Measurements from ENCODE around the gene UFM1.
"Not testable (repeated sequence)": the region's sequence is repeated elsewhere in the genome, so short reads cannot be mapped to it uniquely, and the experiment has no call there.

UFM1 gene

DNA sequence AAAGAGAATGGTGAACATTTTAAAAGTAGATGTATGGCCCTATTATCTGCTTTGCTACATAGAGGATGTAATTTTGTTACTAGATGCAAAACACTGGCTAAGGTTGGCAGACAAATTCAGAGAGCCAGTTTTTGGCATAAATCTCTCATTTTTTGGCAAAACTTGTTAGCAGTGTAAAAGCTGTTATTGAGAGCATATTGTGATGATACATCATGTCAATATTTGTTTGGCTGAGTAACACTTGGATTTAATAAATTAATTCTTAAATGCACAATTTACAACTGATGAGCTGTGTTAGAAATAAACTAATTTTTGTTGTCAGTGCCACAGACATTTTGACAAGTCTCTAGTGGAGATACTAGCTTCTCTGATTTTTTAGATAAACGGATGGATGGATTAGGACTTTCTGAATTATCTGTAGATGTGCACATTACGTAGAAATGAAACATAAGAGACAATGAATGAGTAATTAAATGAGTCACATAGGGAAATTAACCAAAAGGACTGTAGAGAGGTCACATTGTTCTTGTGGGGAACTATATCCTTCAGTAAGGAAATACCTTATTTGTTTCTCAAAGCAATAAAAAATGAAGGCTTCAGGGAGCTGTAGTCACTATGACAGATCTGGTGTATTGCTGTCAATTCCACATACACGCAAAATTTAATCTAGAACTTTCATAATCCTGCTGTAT is 17.4 kb downstream of the UFM1 start:
- DNase-seq = no peak

DNA sequence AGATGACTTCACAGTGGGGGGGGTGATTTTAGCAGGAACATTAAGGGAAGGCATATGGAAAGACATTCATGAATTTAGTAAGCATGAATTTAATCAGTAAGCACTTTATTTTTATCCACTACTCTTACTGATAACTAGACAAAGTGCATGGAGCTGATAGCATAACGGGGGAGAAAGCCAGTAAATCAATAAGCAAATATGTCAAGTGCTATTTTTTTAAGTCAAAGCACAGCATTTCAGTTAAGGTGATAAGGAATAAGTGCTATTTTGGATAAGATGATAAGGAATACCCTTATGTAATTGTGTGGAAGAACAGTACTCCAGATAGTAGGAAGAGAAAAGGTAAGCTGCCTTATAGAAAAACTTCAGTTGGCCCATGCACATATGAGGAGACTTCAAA is 19.4 kb downstream of the UFM1 start:
- DNase-seq = no peak

DNA sequence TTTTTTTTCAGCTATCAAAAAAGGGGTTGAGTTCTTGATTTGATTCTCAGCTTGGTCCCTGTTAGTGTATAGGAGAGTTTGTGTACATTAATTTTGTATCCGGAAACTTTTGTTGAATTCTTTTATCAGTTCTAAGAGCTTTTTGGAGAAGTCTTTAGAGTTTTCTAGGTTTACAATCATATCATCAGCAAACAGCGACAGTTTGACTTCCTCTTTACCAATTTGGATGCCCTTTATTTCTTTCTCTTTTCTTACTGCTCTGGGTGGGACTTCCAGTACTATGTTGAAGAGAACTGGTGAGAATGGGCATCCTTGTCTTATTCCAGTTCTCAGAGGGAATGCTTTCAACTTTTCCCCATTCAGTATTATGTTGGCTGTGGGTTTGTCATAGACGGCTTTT is 20.4 kb downstream of the UFM1 start:
- not testable (repeated sequence) for DNase-seq

DNA sequence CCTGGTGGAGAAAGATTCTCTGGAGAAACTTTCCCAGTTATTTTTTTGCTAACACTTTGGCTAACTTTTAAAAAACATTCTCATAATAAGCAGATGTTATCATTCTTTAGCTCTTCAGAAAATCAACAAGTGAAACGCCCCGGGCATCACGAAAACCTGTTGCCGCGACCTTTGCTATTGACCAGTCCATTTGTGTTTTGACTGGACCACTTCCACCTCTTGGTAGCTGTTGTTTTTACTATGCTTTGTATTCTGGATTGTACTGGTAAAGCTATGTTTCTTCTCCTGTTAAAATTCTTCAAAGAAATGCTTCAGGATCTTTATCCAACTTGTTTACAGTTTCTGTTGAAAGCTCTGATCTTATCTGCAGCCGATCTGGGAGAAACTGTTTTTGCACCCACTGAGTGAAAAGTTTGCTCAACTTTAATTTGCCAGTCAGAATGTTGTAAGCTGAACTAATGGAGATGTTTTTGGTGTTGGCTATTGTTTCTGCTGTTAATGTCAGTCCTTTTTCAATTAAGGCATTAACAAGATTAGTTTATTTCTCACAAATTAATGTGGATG is 23.3 kb downstream of the UFM1 start:
- DNase-seq = no peak

DNA sequence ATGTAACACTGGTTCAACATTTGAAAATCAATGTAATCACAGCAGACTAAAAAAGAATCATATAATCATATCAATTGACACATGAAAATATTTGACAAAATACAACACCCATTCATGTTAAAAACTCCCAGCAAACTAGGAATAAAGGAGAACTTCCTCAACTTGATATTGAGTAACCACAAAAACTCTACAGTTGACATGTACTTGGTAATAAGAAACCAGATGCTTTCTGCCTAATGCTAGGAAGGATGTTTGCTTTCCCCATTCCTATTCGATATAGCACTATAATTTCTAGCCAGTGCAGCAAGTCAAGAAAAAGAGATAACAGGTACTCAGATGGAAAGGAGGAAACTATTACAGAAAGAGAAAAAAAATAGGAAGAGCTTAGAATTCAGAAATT is 26.9 kb downstream of the UFM1 start:
- DNase-seq = no peak

DNA sequence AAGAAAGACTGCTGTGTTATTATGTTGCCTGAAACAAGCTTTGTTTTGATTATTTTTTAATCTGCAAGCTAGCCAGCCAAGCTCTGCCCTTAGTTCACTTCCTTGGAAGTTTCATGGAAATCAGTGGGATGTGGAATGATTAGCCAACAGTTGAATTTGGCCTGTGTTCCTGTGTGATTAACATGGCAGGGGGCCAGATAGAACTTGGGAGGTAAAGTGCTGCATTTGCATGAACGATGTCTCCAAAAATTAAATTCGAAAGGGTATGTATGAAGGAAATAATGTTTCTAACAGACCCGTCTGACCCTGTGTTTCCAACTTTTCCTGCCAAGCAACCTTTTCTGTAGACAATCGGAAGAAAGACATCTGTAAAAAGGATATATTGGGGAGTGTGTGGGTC is 32.2 kb downstream of the UFM1 start:
- no peak for DNase-seq

DNA sequence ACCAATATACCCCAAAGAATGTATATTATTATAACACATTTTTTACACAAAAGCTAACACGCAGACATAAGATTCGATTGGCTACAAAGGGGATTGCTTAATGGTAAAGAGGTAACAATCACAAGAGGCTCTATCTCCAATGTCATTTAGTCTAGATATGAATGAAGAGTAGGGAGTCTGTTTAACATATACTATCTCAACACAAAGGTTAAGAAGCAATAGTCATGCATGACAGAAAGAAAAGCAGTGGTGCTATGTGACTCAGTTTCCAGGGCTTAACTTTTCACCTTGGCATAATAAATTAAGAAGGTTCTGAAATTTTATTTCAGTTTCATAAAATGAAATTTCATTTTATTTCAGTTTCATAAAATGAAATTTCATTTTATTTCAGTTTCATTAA is 33.3 kb downstream of the UFM1 start:
- no peak for DNase-seq

DNA sequence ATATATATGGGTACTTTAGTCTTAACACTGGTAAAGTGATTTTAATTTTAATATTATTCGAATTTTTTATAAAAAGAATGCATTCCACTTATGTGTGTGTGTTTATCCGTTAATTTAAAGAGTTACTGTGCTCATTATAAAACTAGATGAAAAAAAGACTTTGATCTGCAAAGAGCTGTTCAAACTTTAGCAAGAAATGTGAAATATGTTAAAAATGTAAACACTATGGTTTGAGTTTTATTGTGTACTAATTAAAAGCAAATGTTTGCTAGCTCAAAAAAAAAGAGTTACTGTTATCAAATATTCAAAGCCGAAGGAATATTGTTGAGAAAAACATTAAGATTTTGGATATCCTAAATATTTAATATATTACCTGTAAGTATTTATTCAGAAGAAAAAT is 34.5 kb downstream of the UFM1 start:
- DNase-seq = no peak

DNA sequence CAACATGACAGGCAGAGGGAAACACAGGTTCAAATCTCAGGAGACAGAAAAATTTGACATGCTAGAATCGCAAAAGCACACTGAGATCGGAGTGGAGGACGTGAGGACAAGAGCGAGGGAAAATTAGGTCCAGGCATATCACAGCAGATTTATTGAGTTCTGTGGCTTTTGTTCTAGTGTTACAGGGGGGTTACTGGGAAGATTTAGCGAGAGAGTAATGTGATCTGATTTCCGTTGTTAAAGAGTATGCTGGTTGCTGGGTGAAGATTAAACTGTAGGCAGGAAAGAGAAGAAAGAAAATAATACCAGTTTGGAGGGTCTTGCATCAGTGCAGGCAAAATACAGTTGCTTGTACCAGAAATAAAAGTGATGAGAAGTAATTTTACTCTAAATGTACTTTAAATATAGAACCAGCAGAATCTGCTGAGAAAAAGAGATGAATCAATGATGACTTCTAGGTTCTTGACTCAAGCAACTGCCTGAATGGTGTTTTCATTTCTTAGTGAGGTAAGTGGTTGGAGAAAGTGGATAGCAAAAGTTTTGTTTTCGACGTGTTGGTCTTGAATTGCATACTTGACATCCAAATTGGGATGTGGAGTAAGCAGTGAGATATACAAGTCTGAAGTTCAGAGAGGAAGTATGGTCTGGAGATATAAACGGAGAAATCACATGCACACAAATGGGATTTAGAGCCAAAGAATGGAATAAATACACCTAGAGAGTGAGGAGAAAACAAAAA is 35.7 kb downstream of the UFM1 start:
- DNase-seq = no peak

DNA sequence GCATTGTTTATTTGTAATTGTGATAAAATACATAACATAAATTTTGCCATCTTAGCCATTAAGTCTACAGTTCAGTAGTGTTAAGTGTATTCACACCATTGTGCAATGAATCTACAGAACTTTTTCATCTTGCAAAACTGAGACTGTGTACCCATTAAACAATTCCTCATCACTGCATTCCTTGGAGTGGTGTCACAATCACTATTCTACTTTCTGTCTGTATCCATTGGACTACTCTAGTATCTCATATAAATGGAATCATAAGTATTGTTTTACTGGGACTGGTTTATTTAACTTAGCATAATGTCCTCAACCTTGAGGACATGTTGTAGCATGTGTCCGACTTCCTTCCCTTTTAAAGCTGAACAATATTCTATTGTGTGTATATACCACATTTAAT is 36.8 kb downstream of the UFM1 start:
- no peak for DNase-seq

DNA sequence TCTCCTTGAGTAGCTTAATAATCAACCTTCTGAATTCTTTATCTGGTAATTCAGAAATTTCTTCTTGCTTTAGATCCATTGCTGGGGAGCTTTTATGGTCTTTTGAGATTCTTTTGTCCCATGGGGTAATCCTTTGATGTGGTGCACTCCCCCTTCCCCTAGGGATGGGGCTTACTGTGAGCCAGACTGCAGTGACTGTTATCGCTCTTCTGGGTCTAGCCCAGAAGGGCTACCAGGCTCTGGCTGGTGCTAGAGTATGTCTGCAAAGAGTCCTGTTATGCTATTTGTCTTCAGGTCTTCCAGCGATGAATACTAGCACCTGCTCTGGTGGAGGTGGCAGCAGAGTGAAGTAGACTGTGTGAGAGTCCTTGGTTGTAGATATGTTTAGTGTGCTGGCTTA is 41.7 kb downstream of the UFM1 start:
- no peak for DNase-seq

DNA sequence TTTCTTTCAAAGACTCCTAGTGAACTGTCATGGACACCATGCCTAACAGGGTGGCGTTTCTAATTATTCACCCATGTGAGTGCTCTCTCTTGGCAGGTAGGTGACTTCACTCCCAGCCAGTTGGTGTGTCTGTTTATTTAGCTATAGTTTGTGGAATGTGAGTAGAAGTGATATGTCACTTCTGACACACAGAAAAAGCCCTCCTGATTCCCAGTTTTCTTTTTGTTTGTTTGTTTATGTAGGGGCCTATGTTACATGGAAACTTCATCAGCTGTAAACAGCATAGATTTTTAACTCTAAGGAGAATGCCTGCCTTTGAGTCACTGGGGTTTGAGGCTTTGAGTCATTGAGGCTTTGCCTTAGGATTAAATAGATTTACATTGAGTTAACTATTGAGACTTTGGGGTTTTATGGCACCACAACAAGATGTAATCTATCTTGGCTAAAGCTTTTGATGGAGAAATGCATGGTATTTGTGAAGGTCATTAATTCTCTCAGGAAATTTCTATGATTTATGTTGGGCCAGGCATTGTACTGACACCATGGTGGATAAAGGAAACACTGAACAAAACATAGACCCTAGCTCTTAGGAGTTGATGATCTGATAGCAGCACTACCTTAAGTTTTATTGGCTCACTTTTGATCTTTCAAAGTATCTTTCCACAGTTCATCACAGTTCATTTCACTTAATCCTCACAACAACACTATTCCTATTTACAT is 45.3 kb downstream of the UFM1 start:
- DNase-seq = no peak

DNA sequence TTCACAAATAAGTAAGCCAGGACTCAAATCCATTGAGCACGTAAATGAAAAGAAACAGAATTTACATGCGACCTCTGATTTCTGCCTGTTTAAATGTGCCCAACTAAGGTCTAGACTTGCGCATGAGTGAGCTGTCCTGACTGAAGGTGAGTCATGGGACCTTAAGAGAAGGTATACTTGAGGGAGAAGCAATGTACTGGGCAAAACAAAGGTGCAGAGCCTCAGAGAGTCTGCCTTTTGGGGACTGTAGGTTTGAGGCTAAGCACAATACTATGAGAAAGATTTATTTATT is 45.8 kb downstream of the UFM1 start:
- no peak for DNase-seq

DNA sequence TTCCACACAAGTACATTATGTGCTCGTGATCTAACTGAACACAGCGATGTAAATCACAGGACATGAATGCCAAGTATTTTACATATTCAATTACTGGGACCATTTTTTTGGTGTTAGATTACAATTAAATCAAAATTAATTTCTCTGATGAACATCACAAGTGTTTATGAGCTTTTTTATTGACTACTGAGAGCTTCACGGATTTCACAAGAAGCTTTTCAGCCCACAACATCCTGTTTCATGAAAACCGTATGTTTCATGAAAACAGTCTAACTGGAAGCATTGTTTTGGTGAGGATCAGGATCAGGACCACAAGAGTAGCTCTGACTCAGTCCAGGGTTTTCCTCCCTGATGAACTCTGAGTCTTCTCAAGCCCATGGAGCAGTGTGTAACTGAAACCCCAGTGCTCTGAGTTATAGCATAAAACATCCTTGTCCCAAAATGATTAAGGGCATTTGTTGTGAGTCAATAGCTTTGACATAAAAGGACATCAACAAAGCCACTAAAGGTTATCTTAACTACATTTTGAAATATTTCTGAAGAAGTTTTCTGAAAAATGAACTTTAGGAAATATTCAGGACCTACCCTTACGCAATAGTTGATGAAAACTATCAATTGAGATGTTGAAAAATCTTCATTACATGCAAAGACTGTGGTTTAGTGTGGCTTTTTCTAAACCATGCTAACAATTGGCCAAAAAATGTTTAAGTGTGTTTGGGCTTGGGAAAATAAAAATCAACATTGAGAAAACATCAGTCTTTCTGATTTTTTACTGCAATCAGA is 49.3 kb downstream of the UFM1 start:
- no peak for DNase-seq

DNA sequence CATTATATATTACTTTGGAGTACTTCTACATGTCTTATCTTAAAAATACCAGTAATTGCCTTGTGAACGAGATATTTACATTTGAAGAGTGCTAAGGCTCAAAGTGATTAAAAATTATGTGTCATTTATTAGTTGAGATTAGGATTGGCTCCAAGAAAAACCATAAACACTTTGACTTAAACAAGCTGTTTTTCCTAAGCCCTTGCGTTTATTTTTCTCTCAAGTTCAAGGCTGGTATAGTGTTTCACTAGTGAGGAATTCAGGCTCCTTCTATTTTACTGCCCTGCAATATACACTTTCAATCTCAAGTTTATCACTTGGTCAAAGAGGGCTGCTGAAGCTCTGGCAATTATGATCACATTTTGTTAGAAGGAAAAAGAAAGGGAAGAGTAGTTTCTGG is 49.9 kb downstream of the UFM1 start:
- DNase-seq = no peak

DNA sequence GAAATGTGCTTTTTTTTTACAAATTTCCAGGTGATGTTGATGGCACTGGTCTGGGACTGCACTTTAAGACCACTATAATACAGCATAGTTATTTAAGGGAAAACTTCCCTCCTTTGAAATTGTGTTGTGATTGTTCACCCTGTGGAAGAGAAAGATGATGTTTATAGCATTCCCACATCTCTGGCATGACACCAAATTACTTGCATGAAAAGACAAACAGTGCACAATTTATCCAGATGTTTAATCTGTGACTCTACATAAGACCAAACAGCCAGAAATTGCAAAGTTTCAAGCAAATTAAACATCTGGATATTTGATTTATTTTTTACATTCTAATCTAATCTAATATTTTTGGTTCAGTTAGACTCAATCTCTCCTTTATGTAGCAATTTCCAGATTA is 51.6 kb downstream of the UFM1 start:
- DNase-seq = no peak

DNA sequence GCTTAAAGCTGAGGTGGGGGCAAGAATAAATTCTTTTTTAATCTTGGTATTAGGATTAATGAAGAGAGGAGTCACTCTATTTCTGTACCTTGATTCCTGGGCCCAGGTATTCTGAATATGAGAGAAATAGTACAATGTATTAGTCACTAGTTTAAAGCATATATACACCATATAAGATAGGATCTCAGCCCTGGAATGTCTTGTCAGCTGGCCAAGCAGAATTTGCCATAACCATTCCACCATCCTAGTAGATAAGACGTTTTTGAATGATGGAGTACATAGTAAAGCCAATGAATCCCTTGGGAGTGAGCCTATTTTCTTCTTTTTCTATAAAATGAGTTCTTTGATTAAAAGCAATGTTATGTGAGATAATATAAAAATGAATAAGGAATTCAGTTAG is 55.6 kb downstream of the UFM1 start:
- DNase-seq = no peak

DNA sequence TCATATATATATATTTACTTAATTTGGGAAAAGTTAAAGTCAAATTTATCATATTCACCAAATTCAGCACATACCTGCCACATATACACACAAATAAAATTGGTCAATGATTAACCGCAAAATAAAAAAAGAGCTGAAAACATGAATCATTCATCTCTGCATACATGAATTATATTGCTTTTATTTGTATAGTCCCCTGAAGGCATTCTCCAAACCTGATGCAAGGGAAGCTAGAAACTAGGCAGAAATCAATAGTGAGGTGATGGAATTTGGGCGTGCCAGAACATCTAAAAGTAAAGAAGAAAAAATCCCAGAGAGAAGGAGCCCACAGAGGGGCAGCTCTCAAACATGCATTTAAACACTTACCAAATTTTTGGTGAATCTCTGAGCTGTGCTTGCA is 60.1 kb downstream of the UFM1 start:
- DNase-seq = no peak

DNA sequence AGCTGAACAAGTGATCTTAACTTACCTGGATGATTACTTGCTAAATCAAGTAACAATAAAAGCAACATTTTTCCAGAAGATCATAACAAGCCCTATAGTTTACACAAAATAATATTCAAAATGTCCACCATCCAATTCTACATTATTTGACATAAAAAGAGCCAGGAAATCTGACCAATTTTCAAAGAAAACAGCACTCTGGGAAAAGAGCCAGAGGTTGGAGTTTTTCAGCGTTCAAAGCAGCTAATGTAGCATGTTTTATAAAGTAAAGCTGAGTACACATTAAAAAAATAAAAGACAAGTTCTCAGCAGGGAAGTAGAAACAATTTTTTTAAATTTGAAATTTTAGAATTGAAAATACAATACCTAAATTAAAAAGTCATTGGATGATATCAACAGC is 62.6 kb downstream of the UFM1 start:
- DNase-seq = no peak
